ENCODE results near the gene ZNF536.
"Not testable (repeated sequence)": the region's sequence is repeated elsewhere in the genome, so short reads cannot be mapped to it uniquely, and the experiment has no call there.

ZNF536 gene

DNA sequence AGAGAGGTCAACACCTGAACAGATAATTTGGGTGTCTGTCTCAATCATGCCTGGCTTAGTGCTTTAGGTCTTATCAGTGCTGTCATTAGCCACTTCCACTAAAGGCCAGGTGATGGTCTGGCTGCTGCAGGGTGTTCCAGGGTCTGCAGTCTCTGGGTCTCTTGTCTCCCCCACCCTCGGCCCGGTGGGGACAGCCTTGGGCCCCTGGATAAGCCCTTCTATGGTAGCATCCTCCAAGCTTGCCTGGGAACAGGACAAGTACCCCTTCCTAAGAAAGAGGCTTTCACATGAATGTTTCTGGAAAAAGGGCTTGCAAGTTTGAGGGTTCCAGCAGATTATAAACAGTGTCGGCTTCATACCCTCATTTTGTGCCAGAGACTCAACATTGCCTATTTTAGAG is 29.3 kb upstream of the ZNF536 start:
- no peak for FAIRE-seq

DNA sequence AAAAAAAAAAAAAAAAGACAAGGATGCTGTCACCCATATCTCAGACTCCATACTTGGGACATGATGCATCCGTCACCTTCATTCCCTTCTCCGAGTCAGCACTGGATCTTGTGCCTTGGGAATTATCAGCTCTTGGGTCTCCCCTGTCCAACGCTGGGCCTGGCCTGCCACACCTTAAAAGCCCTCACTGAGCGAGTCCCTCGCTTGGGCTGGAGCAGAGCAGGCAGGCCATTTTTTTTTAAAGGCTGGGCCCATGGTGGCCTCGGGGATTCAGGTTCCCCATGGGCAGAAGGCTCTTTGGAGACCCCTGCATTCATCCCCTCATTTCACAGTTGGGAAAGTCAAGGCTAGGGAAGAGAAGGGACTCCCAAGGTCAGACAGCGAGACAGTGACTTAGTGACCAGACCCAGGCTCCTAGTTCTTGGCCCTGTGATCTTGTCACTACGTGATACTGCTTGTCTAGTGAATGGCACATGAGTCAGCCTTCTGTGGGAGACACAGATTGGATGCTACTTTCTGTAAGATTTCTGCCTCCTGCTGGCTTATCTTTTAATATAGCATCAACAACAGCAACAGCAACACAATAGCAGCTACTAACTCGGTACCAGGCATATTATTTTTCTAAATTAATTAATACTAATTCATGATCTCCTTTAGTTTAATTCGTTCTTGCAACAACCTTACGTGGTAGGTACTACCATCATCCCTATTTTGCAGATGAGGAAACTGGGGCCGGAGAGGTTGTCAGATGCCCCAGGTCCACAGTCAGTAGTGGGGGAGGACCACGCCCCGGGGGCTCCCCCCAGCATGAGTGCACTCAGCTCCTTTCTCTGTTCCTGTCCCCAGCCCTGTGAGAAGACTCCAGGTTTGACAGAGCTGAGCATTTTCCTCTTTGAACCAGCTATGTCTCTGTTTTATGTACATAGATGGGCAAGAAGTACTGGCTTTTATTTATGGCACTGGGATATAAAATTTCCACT is 27.4 kb upstream of the ZNF536 start:
- FAIRE-seq = no peak

DNA sequence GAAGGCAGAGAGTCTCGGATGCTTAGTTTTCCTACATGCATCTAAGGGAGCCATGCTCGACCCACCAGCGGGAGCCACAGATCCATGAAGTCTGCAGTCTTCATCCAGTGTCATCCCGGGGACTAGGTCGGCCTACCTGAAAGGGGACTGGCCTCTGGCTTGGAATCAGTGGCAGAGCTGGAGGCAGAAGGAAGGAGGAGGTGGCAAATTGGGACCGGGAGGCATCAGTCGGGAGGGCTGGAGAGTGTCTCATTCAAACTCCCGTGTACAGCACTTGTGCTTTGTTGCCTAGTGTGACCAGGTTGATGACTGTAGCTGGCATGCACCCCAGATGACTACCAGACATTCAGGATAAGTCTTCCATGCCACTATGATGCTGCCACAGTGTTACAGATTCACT is 26.5 kb upstream of the ZNF536 start:
- no peak for FAIRE-seq

DNA sequence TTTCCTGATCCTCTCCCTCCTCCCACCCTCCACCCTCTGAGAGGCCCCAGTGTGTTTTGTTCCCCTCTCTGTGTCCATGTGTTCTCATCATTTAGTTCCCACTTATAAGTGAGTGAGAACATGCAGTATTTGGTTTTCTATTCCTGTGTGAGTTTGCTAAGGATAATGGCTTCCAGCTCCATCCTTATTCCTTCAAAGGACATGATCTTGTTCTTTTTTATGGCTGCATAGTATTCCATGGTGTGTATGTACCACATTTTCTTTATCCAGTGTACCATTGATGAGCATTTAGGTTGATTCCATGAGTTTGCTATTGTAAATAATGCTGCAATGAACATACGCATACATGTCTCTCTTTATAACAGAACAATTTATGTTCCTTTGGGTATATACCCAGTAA is 25.7 kb upstream of the ZNF536 start:
- not testable (repeated sequence) for FAIRE-seq

DNA sequence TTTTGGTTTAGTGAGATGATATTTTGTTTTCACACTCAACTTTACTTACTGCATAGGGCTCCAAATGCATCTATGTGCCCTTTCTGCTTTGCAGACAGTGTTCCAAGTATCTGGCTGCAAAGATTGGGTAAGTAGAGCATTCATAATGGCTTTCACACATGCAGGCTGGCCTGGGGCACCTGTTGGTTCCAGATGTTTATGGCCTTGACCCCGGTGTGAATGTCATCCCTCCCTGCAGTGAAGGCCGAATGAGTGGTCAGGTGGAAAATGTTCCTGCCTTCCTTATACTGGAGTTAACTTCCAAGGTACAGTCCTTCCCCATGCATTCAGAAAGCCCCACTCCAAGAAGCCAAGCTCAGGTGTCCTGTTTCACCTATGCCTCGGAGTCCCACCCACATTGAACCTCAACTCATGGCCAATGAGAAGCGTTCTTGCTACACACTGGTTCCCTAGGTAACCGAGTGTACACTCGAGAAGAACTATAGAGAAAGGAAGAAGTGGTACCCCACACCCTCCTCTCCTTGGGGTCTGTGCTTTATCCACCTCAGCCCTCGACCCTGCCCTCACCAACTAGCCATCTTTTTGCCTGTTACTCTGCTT is 23.0 kb upstream of the ZNF536 start:
- FAIRE-seq = no peak

DNA sequence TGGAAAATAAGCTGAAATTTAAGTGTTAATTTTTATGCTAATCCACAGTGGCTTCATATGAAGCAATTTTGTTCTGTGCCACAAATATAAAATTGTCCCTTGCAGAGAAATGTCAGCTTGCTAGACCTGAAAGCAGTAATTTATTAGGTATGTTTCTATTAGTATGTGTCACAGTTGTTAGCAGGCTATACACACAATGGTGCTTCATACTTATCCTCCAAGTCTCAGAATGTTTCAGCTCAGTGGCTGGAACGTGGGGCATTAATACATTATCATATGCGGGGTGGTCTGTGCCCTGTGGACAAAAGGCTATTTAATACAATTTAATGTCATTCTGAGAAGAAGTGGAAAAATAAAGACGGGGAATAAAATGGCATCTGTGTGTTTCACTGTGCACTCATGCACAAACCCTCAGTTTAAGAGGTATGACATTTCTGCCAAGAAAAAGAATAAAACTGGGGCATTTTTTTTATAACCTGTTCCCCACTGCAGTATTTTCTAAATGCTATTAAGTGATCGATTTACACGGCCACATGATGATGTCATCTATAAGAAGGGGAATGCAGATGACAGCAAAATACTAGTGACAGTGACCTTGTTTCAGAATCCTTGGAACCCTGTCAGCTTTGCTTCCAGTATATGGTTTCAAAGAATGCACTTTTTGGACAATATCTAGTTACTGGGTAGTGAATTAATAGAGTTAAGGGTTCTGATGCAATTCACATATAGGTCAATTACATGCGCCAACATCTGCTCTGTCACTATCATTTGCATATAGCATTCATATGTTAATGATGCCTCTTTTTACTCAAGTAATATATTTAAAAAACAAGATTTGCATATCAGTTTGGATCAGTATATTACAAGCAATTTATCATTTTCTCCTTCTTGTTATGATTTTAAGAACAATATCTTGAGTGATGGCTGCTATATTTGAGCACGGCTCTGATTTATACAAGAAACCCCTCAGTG is 21.2 kb upstream of the ZNF536 start:
- no peak for FAIRE-seq

DNA sequence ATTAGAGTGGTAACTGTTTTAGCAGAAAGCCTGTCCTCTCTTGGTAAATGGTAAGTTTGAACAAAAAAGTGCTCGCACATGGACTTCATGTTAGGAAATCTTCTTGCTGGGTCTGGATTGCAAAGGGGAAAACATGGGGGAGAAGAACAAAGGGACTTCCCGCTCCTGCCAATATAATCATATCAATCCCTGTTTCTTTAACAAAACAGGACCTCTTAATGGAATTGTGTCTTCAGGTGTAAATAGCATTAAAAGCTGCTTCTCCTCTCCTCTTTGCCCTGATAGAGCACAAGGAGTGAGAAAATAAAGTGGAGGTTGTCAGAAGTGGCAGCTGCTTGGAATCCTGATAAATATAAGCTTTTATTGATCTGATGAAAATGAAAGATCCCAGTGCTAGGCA is 20.4 kb upstream of the ZNF536 start:
- no peak for FAIRE-seq

DNA sequence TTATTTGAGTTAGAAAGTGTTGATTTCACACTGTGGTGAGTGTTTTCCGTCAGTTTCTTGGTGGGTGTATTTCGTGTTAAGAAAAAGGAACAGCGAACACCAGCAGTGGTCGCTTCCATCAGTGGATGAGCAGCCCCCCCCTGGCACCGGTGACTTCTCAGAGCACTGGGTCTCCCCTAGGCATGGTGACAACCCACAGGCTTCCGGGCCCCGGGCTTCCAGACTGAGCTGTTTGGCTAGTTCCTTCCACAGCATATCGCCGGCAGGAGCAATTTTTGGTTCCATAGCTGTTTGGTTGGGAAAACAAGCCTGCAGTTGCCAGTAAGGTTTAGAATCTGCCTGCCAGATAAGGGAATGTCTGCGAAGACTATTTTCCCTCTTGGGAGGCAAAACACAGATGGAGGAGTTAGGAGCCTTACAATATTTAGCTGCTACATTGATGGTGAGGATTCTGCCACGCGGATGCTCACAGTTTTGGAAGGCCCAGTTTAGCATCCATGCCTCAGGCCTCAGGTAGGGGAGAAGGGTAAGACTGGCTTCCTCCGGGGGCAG is 18.7 kb upstream of the ZNF536 start:
- FAIRE-seq = no peak

DNA sequence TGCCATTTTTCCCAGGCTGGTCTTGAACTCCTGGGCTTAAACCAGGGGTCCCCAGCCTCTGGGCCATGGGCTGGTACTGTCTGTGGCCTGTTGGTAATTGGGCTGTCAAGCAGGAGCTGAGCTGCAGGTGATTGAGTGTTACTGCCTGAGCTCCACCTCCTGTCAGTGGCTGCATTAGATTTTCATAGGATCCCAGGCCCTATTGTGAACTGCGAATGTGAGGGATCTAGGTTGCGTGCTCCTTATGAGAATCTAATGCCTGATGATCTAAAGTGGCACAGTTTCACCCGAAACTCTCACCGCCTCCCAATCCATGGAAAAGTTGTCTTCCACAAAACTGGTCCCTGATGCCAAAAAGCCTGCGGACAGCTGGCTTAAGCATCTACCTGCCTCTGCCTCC is 16.6 kb upstream of the ZNF536 start:
- FAIRE-seq = no peak

DNA sequence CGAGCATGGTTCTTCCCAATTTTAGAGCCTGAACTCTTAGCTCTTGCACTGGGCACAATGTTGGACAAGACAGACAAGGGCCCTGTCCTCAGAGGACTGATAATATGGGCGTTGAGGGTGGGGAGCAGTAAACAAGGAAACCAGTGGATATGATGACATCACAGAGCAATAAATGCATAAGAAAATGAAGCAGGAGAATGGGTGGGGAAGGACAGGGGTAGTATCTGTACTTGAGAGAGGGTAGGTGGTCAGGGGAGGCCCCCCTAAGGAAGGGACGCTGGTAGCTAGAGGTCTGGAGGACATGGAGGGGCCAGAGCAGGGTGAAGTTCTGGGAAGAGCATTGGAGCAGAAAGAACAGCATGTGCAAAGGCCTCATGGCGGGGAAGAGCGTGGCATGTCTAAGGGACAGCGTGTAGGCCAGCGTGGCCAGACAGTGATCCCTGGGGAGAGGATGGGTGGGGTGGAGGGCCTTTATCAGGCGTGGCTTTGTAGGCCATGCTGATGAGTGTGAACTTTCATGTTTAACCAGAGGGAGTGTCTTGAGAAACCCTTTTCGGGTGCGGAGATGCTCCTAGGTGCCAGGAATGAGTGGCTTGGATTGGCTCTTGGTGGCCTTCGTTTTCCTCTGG is 15.1 kb upstream of the ZNF536 start:
- no peak for FAIRE-seq

DNA sequence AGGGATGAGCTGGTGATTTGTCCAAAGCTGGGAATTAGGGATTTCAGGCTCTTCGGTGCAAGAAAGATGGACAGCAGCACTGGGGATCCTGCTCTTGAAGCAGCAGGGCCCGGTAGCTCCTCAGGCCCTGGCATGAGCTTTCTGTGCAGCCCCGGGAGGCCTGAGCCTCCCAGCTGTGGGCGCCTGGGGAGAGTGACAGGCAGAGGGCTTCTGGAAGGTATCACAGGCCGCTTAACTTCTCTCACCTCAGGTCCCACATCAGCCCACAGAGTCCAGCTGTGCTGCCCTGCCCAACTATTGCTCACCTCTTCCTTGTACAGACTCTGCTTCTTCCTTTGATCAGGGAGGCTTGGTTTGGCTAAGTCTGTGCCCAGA is 14.6 kb upstream of the ZNF536 start:
- FAIRE-seq = no peak

DNA sequence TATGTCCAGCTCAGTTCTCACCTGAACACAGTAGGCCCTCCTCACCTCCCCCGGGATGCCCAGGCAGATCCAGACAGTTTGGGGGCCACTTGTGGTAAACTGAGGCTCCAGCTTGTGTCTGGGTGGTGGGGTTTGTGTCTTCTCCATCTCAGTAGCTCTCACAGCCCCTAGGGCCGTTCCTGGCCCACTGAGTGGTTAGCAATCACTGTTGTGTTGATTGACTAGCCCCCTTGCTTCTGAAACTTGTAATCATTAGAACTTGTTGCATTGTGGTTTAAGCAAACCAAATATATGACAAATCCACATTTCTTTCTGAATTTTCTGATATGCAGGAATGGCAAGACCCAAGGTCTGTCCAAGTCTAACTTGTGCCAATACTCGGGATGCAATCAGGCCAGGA is 13.9 kb upstream of the ZNF536 start:
- no peak for FAIRE-seq

DNA sequence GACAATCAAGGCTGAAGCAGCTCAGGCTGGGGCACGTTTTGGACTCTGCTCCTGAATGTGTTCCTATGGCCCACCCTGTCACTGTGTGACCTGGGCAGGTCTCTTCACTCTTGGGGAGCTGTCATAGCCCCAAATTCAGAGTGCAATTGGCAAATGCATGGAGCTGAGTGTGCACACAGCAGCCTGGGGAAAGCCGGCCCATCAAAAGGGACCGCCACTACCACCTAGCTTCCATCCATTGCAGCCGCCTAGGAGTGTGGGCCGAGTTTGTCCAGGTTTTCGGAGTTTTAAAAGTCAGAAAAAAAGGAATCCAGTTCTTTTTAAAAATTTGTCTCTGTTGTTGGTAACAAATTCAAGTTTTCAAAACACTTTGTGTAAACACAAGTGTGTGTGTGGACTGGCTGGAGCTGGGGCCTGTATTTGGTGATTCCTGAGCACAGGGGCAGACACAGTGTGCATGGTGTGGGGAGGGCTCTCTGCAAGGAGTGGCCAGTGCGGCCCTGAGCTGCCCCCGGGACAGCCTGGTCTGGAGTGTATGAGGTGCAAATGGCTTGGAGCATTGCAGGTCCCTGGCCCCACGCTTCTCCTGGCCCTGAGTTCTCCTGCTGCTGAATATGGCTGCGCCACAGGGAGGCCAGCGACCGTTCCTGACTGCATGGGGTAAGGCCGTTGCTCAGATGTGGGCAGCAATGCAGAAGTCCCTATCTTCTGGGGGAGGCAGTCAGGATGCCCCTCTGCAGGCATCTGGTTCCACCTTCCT is 13.2 kb upstream of the ZNF536 start:
- no peak for FAIRE-seq

DNA sequence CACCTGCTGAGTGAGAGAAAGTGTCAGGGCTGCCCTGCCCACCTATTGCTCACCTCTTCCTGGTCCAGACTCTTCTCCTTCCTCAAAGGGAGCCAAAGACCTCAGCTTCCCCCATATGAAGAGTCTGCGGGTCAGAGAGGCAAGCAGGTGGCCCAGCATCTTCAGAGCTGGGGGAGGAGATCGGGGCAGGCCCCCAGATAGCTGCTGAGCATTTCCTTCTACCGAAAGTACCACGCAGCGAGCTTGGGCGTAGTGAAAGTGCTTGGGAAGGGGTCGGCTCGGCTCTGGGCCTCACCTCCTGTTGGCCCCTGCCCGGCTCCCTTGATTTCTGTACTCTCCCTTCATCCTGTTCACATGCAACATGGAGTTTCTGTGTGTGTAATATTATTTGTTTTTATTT is 12.2 kb upstream of the ZNF536 start:
- FAIRE-seq = no peak

DNA sequence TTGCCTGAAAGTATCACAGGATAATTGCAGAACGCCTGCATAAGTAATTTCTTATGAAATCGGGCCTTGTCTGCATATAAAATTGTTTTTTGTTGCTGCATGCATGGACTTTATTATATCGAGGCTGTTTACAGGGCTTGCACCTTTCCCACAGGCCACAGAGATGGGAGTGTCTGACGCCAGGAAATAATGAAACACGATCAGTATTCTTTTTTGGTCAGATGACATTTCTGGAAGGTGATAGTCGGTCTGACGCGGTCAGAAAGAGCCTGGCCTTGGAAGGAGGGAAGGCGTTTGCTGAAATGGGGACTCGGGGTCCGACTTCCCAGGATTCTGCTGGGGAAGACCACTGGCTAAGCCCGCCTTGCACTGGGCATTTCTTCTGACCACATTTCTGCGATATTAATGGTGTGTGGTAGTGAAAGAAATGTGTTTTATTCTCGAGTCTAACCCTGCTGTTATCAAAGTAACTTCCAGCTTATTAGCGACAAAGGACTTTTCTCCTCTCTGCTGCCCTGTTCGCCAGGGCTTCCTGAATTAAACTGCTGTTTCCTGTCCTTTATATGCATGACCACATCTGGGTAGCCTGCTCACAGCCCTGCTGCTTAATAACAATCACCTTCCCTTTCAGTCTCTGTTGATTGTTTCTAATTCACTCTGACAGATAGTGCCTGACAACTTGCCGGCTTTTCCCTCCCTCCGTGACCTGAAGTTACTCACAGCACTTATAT is 11.6 kb upstream of the ZNF536 start:
- FAIRE-seq = no peak

DNA sequence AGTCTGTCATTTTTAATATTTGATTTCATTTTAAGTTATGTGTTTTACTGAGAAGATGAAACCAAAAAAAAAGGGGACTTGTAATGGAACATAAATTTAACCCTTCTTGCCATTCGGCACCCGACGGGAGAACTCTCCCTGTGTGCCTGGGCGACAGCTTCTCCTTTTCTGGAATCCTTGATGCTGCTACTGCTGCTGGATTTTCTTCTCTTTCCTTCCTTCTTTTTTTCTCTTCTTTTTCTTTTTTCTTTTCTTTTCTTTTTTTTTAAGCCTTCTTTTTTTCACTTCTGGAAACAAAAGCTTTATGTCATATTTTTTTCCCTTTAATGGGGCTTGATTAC is 11.1 kb upstream of the ZNF536 start:
- FAIRE-seq = no peak

DNA sequence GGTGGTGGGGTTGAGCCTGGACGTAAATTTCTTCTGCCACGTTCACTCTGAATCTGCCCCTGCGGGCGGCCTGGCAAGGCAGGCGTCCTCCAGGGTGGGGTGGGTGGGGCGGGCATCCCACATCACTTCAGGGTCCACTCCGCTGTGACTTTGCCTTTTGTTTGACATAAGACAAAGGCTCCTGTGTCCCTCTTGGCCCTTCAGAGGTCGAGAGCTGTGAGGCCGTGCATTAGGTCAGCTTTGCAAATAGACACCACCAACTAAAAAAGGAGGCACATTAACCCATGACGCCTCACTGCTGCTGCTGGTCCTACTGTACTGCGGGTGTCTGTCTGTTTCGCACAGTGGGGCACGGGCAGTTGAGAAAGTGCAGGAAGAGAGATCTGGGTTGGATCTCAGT is 10.5 kb upstream of the ZNF536 start:
- FAIRE-seq = no peak

DNA sequence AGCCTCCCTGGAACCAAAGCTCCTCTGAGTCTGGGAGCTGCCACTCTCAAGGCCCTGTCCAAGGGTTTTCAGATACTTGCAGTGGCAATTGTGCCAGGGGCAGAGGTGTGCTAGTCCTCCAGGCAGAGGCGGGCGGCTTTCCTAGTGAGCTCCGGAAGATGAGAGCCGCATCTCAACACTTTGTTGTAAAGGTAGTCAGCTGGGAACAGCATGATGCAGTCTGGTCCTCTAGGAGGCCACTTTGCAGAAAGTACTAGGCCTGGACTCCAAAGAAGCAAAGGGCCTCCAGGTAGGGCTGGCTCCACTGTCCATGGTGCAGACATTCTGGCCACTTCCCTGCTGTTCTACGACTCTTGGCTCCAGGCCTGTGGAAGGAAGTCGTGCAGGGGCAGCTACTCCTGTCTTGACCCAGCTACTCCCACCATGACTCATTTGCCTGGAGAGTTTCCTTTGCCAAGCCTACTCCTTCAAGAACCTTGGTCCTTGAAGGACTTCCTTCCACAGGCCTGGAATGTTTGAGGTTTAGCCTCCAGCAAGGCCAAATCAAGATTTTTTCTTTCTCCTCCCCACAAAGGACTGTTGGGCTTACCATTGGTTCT is 9.9 kb upstream of the ZNF536 start:
- FAIRE-seq = no peak

DNA sequence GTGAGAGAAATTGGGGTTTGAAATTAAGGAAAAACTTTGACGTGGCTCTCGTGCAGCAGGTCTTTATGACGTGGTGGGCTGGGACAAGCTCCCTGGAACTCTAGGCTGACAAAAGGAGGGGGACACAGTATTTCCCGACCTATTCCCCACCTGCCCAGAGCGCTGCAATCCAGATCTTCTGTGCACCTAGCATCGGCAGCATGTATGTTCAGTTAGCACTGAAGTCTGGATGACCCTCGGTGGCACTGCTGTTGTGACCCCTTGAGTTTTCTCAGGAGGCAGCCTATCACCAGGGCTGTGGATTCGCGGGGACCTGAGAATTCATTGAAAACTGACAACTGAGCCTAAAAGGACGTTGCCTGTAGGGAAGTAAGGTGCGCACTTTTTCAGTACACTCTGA is 9.1 kb upstream of the ZNF536 start:
- no peak for FAIRE-seq

DNA sequence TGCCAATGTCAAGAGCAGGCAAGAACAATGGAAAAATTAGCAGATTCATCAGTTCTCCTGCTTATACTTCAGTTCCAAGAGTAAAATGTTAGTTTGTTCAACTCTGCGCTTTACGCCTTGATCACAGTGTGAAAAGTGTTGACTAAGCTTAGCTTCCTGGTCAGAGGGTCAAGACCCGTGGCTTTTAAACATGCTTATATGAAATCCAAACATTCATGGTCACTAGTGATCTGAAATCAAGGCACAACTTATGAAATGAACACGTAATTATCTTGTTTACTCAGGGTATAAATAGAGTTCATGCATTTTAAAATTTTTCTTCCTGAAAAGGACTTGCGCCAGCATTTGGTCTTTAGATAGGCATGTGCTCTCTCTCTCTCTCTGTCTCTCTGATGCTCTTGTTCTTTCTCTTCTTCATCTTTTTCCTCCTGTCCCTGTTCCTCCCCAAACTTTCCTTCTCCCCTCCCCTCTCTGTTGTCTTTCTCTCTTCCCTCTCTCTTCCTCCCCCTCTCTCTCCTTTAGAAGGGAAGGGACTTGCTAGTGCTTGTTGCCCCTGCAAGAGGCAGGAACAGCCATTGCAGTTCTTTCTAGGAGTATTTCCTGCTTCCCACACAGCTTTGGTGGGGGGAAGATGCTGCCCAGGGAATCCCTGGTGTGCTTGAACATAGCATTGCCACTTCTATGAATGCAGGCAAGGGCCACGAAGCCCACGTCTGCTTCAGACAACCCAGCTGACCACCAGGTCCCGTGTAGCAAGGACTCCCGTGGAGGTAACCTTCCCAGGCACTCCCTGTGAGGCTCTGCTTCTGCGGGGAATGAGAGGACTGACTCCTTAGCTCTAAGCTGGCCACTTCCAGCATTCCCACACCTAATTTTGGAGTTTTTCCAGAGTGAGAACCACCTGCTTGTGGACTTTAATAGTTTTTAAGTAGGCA is 7.1 kb upstream of the ZNF536 start:
- FAIRE-seq = no peak

Measured in A204.1 (cell line).